HepG2 (cell line): Measurements from ENCODE around the gene WNT7B.

Experiments used
- SATB2 ChIP-seq: sonication (generic); formaldehyde crosslinking; IDR thresholded peaks from 2 replicates; pipeline ENCODE4 v1.5.0; 2020; ENCODE audit warnings: missing genetic modification reagents
- ZNF335 ChIP-seq: sonication (generic); formaldehyde crosslinking; IDR thresholded peaks from 2 replicates; pipeline ENCODE4 v1.4.0; 2020; ENCODE audit warnings: missing genetic modification reagents

DNA sequence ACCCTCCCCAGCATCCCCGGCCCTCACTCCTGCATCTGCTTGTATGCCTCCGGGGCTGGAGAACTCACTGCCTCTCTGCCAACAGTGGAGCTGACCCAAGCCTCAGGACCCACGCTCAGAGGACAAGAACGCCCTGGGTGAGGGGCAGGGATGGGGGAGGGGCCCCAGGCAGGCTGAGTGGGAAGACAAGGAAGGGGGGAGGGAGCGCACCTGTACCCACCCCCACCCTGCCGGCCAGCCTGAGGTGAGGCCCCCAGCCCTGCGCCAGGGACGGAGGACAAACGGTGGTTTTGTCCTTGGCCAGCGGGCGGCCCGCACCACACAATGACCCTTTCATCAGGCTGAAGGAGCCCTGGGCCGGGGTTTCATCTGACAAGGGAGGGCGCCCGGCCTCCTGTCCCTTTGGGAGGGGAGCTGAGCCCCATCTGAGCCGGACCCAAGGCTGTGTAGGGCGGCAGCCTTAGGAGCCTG, 10.0 kb downstream of the WNT7B start:
- no peak for TF ChIP-seq ZNF335 (CRISPR knock-in tag)
- no peak for TF ChIP-seq SATB2 (CRISPR knock-in tag)
